ENCODE results near the gene RGS16. TPM values are rescaled to one million over a fixed set of nuclear protein-coding genes. Genes with fewer than 3 reads are reported as not detected.

The RGS16 gene
- total RNA-seq, 1 experiment from 2014 or later = 6.5 TPM

DNA sequence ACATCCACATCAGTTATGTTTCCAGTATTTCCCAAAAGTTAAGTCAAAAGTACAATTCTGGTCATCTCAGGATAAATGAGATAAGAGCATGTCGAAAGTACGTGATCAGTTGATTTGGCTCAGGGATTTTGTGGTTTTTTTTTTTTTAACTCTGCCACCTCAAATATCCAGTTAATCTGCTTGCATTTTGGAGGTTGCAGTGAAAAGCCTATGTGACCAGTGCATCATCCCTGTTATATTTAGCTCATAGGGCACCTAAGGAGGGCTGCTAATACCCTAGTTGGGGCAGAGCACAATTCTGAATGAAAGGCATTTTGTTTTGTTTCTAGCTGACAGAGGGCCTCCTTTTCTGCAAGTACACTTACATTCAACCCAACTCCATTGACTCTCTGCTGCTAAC, 31.7 kb upstream of the RGS16 start (continued):
- TF ChIP-seq EZH2 (IDR thresholded peaks at IDR 0.05) = no peak
- no peak for TF ChIP-seq POLR2AphosphoS5 (IDR thresholded peaks at IDR 0.05; ENCODE audit: low read depth, low read length)
- TF ChIP-seq, protein P1, sequence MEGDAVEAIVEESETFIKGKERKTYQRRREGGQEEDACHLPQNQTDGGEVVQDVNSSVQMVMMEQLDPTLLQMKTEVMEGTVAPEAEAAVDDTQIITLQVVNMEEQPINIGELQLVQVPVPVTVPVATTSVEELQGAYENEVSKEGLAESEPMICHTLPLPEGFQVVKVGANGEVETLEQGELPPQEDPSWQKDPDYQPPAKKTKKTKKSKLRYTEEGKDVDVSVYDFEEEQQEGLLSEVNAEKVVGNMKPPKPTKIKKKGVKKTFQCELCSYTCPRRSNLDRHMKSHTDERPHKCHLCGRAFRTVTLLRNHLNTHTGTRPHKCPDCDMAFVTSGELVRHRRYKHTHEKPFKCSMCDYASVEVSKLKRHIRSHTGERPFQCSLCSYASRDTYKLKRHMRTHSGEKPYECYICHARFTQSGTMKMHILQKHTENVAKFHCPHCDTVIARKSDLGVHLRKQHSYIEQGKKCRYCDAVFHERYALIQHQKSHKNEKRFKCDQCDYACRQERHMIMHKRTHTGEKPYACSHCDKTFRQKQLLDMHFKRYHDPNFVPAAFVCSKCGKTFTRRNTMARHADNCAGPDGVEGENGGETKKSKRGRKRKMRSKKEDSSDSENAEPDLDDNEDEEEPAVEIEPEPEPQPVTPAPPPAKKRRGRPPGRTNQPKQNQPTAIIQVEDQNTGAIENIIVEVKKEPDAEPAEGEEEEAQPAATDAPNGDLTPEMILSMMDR (IDR thresholded peaks at IDR 0.05 in 2 of 3, conservative IDR thresholded peaks at IDR 0.05 in 1 of 3; ENCODE audit: borderline replicate concordance in 1 of 3, insufficient read depth in 1 of 3, low read depth in 2 of 3, low read length in 2 of 3) = no peak
- TF ChIP-seq JUND (IDR thresholded peaks at IDR 0.05) = no peak
- TF ChIP-seq, protein P2, sequence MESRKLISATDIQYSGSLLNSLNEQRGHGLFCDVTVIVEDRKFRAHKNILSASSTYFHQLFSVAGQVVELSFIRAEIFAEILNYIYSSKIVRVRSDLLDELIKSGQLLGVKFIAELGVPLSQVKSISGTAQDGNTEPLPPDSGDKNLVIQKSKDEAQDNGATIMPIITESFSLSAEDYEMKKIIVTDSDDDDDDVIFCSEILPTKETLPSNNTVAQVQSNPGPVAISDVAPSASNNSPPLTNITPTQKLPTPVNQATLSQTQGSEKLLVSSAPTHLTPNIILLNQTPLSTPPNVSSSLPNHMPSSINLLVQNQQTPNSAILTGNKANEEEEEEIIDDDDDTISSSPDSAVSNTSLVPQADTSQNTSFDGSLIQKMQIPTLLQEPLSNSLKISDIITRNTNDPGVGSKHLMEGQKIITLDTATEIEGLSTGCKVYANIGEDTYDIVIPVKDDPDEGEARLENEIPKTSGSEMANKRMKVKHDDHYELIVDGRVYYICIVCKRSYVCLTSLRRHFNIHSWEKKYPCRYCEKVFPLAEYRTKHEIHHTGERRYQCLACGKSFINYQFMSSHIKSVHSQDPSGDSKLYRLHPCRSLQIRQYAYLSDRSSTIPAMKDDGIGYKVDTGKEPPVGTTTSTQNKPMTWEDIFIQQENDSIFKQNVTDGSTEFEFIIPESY (IDR thresholded peaks at IDR 0.05; ENCODE audit: extremely low read depth, insufficient replicate concordance, low read length) = no peak
- TF ChIP-seq CBX3 (IDR thresholded peaks at IDR 0.05; ENCODE audit: low read depth) = no peak

DNA sequence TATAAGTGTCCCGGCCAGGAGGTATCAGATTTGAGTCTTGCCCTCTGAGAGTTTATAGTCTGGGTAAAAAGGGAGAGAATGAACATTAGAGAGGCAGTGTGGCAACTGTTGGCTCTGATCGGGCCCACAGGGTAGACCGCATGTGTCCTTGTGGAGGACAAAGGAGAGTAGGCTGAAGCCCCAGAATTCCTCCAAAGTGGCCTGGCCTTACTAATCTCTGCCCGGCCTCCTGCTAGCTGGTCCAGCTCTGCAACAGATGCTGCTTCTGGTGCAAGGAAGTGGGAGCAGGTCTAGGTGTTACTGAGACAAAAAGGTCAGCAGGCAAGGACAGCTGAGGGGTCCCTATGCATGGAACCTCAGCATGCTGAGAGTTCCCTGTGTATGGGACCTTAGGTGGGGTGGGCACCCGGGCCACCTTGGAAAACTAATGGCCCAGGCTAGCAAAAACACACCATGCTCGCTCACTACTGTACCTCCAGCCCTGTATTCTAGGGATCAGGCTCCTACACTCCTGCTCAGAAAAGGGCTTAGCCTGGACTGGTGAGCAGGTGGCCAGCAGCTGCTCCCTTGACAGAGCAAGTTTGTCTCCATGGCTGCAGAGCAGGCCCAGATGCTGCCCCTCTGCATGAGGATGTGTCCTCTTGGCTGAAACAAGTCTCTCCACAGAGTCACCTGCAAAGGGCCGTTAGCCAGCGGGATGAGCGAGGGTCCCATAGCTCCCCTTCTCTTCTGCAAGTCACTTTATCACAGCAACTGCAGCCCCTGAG, 30.3 kb upstream of the RGS16 start:
- H3K4me3 ChIP-seq (replicated peaks in 1 of 2; ENCODE audit: low read depth in 1 of 2, low read length in 2 of 2) = no peak overlapping the region
- no peak for TF ChIP-seq CEBPB (IDR thresholded peaks at IDR 0.05; ENCODE audit: low read depth)
- TF ChIP-seq EZH2phosphoT487 (IDR thresholded peaks at IDR 0.05; ENCODE audit: borderline replicate concordance) = no peak
- TF ChIP-seq, protein P3, sequence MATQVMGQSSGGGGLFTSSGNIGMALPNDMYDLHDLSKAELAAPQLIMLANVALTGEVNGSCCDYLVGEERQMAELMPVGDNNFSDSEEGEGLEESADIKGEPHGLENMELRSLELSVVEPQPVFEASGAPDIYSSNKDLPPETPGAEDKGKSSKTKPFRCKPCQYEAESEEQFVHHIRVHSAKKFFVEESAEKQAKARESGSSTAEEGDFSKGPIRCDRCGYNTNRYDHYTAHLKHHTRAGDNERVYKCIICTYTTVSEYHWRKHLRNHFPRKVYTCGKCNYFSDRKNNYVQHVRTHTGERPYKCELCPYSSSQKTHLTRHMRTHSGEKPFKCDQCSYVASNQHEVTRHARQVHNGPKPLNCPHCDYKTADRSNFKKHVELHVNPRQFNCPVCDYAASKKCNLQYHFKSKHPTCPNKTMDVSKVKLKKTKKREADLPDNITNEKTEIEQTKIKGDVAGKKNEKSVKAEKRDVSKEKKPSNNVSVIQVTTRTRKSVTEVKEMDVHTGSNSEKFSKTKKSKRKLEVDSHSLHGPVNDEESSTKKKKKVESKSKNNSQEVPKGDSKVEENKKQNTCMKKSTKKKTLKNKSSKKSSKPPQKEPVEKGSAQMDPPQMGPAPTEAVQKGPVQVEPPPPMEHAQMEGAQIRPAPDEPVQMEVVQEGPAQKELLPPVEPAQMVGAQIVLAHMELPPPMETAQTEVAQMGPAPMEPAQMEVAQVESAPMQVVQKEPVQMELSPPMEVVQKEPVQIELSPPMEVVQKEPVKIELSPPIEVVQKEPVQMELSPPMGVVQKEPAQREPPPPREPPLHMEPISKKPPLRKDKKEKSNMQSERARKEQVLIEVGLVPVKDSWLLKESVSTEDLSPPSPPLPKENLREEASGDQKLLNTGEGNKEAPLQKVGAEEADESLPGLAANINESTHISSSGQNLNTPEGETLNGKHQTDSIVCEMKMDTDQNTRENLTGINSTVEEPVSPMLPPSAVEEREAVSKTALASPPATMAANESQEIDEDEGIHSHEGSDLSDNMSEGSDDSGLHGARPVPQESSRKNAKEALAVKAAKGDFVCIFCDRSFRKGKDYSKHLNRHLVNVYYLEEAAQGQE (IDR thresholded peaks at IDR 0.05; ENCODE audit: low read depth) = no peak
- TF ChIP-seq POLR2AphosphoS5 (IDR thresholded peaks at IDR 0.05; ENCODE audit: low read depth, low read length) = no peak
- no peak for TF ChIP-seq TCF7L2 (IDR thresholded peaks at IDR 0.05; ENCODE audit: borderline replicate concordance, extremely low read depth, insufficient read depth, insufficient read length)
- no peak for TF ChIP-seq SIN3A (IDR thresholded peaks at IDR 0.05; ENCODE audit: low read depth)
- TF ChIP-seq POLR2A (IDR thresholded peaks at IDR 0.05; ENCODE audit: borderline replicate concordance, extremely low read depth, insufficient read depth, insufficient read length) = no peak
- TF ChIP-seq, protein P4, sequence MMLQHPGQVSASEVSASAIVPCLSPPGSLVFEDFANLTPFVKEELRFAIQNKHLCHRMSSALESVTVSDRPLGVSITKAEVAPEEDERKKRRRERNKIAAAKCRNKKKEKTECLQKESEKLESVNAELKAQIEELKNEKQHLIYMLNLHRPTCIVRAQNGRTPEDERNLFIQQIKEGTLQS (IDR thresholded peaks at IDR 0.05) = no peak
- TF ChIP-seq EZH2 (IDR thresholded peaks at IDR 0.05) = no peak
- no peak for TF ChIP-seq ZFX (IDR thresholded peaks at IDR 0.05)
- TF ChIP-seq FOSL1 (IDR thresholded peaks at IDR 0.05; ENCODE audit: low read depth) = no peak
- TF ChIP-seq CBX3 (IDR thresholded peaks at IDR 0.05; ENCODE audit: low read depth) = no peak
- no peak for TF ChIP-seq EGR1 (IDR thresholded peaks at IDR 0.05; ENCODE audit: low read depth)

More for the DNA sequence above, 30.3 kb upstream of the RGS16 start:
- no peak overlapping the region for H2AFZ ChIP-seq (ENCODE audit: low read depth, low read length, poor library complexity, severe bottlenecking)
- ChIA-PET POLR2A (no interaction called here), CTCF (no interaction called here), RAD21 (ENCODE audit: low non-redundant PET in 1 of 2, low total read pairs in 2 of 2, uncharacterized antibody in 2 of 2, unreplicated experiment in 2 of 2) (no interaction called here)
- no peaks in the 10 kb centered on the region for H3K79me2 ChIP-seq (ENCODE audit: insufficient read depth, low read length)
- DNase-seq (ENCODE audit: low read depth, low spot score) (no peak), ATAC-seq (no peak)
- no peak overlapping the region for H3K4me2 ChIP-seq (ENCODE audit: low read length)
- no peaks in the 10 kb centered on the region for H3K36me3 ChIP-seq (ENCODE audit: control insufficient read depth in 1 of 2, insufficient read depth in 2 of 2, low read length in 2 of 2)
- H3K27ac ChIP-seq (ENCODE audit: low read depth, low read length) = no peak overlapping the region
- BruUV-seq (replicated peaks) = no TSS peak
- H3K9me2 ChIP-seq (ENCODE audit: insufficient read depth) = no peaks in the 10 kb centered on the region
- no peaks in the 10 kb centered on the region for H4K20me1 ChIP-seq (ENCODE audit: insufficient read depth)
- no peaks in the 10 kb centered on the region for H3K27me3 ChIP-seq (ENCODE audit: insufficient read depth, low read length)
- H3K9me3 ChIP-seq (ENCODE audit: control insufficient read depth in 1 of 2, insufficient read depth in 1 of 2, low read depth in 1 of 2, low read length in 2 of 2) = no peaks in the 10 kb centered on the region
- intact Hi-C loops (cut with micrococcal nuclease) = no loop called here
- no peak overlapping the region for H3K9ac ChIP-seq (ENCODE audit: low read length)
- H3K4me1 ChIP-seq (ENCODE audit: control insufficient read depth in 1 of 2, insufficient read depth in 2 of 2, low read length in 2 of 2) = peaks cover 3 to 10% of the 10 kb centered on the region in 2 experiments; a peak in 3 of 4 replicates

All from HCT116 (cell line).